Measurements from ENCODE around the gene PEF1.

PEF1 gene

GRCh38 chr1:31626223-31627207, 18.2 kb downstream of the PEF1 start:
- DNase-seq: no peak

GRCh38 chr1:31625561-31626222, 19.0 kb downstream of the PEF1 start:
- no peak for DNase-seq

GRCh38 chr1:31624731-31625514, 19.8 kb downstream of the PEF1 start:
- no peak for DNase-seq

- no peak for DNase-seq
Observed at GRCh38 chr1:31624309-31624708, 20.4 kb downstream of the PEF1 start.

GRCh38 chr1:31623365-31623764, 21.3 kb downstream of the PEF1 start:
- no peak for DNase-seq

GRCh38 chr1:31621847-31622730, 22.6 kb downstream of the PEF1 start:
- no peak for DNase-seq

- DNase-seq: no peak
Observed at GRCh38 chr1:31621498-31621820, 23.2 kb downstream of the PEF1 start.

GRCh38 chr1:31620631-31621497, 23.8 kb downstream of the PEF1 start:
- DNase-seq: no peak

- DNase-seq: no peak
Observed at GRCh38 chr1:31618916-31619846, 25.5 kb downstream of the PEF1 start.

GRCh38 chr1:31617916-31618746, 26.5 kb downstream of the PEF1 start:
- peak; percentile 16 for DNase-seq

- DNase-seq: no peak
Observed at GRCh38 chr1:31617218-31617915, 27.3 kb downstream of the PEF1 start, which contains the start of gene HCRTR1. Gene HCRTR1 (plus strand): TSS chr1:31617689. CDS start chr1:31619193, 1,504 bp downstream.

- DNase-seq: no peak
Observed at GRCh38 chr1:31615939-31616338, 28.7 kb downstream of the PEF1 start.

- no peak for DNase-seq
Observed at GRCh38 chr1:31615414-31615813, 29.3 kb downstream of the PEF1 start.

GRCh38 chr1:31614414-31615005, 30.2 kb downstream of the PEF1 start:
- no peak for DNase-seq

- no peak for DNase-seq
Observed at GRCh38 chr1:31609514-31610118, 35.1 kb downstream of the PEF1 start.

GRCh38 chr1:31607360-31607759, 37.3 kb downstream of the PEF1 start:
- DNase-seq: no peak

GRCh38 chr1:31605908-31606427, 38.7 kb downstream of the PEF1 start:
- no peak for DNase-seq

Measured in effector CD4-positive, alpha-beta T cell (primary cell).